HepG2 (cell line): Measurements from ENCODE around the gene HELZ. TPM values are rescaled to one million over a fixed set of nuclear protein-coding genes. Genes with fewer than 3 reads are reported as not detected.

Experiments
- ATAC-seq: fragments of 200-7000 bp; cut with Tn5 transposase; 3 replicates; pipeline ENCODE4 v1.9.1; 2020; ENCODE audit warnings: mild to moderate bottlenecking, moderate library complexity
- BruUV-seq: library from RNA; stranded (reverse); fragments of 400-500 nt; replicated peaks from 2 replicates; lab custom pipeline; 2021; lab: Mats Ljungman, UMichigan
- CTCF ChIA-PET: fragments of 300-600 bp; formaldehyde crosslinking; extraction: SDS; loops from one replicate; lab custom pipeline; 2021; ENCODE audit warnings: low total read pairs, inconsistent platforms, low intra/inter-chr PET ratio; lab: Yijun Ruan, JAX
- POLR2A ChIA-PET: fragments of 350-600 bp; sonication (Branson Sonifier 250); formaldehyde crosslinking; loops from one replicate; lab custom pipeline; 2020; ENCODE audit warnings: antibody characterized with exemption, inconsistent platforms; lab: Yijun Ruan, JAX
- DNase-seq: peaks from one replicate; pipeline ENCODE4 v3.0.0-alpha.2; 2015; ENCODE audit warnings: low spot score
- FAIRE-seq: peaks from 3 replicates; lab custom pipeline; 2011; peaks lifted over from hg19 to GRCh38; lab: Jason Lieb, UNC
- H2AFZ ChIP-seq: one replicate; pipeline ENCODE4 v1.6.1; 2011; ENCODE audit warnings: low read length, inconsistent platforms
- H3K27ac ChIP-seq: fragments of 300-600 bp; 3 replicates; pipeline ENCODE4 v1.8.0; 2011; ENCODE audit warnings: mixed run types, mild to moderate bottlenecking, mixed read lengths, low read length, inconsistent platforms; ENCODE audit not compliant: insufficient read depth; ENCODE audit errors: extremely low read length
- H3K27me3 ChIP-seq, 2 experiments: fragments of 200-600 bp in 1 of 2; 2 replicates in 1 of 2; 3 replicates in 1 of 2; pipeline versions ENCODE4 v1.6.0 to v1.8.0; 2011; ENCODE audit warnings: low read length in 2 of 2, mild to moderate bottlenecking in 2 of 2, moderate library complexity in 2 of 2, inconsistent platforms in 1 of 2; ENCODE audit not compliant: insufficient read depth in 2 of 2, control insufficient read depth in 1 of 2
- H3K36me3 ChIP-seq, 2 experiments: fragments of 200-600 bp in 1 of 2; replicated peaks in 1 of 2; 2 replicates in 1 of 2; 3 replicates in 1 of 2; pipeline versions ENCODE4 v1.5.1 to v1.8.0; 2011; ENCODE audit warnings: low read length in 2 of 2, inconsistent platforms in 1 of 2; ENCODE audit not compliant: insufficient read depth in 2 of 2, control insufficient read depth in 1 of 2
- H3K4me1 ChIP-seq: 2 replicates; pipeline ENCODE4 v1.5.1; 2012; ENCODE audit warnings: low read length, inconsistent platforms; ENCODE audit not compliant: insufficient read depth
- H3K4me2 ChIP-seq: 2 replicates; pipeline ENCODE4 v1.6.0; 2011; ENCODE audit warnings: low read depth, low read length, inconsistent platforms
- H3K4me3 ChIP-seq, 3 experiments: fragments of 200-600 bp in 1 of 3; sonication (generic), shearing (Covaris generic) in 1 of 3; replicated peaks in 1 of 3; 2 replicates each; pipeline ENCODE4 v1.5.1; 2011 to 2016; ENCODE audit warnings: low read length in 3 of 3, inconsistent platforms in 2 of 3, low read depth in 2 of 3, mild to moderate bottlenecking in 2 of 3, control low read depth in 1 of 3, mixed read lengths in 1 of 3; ENCODE audit not compliant: insufficient read depth in 1 of 3
- H3K79me2 ChIP-seq: one replicate; pipeline ENCODE4 v1.6.1; 2011; ENCODE audit warnings: low read length, inconsistent platforms; ENCODE audit not compliant: insufficient read depth
- H3K9ac ChIP-seq: 2 replicates; pipeline ENCODE4 v1.6.0; 2011; ENCODE audit warnings: mild to moderate bottlenecking, low read depth, low read length, inconsistent platforms; ENCODE audit not compliant: insufficient read depth
- H3K9me3 ChIP-seq: 2 replicates; pipeline ENCODE4 v1.5.1; 2012; ENCODE audit warnings: mild to moderate bottlenecking, low read length
- H4K20me1 ChIP-seq: 2 replicates; pipeline ENCODE4 v1.6.0; 2011; ENCODE audit warnings: inconsistent platforms, mild to moderate bottlenecking, low read length, moderate library complexity; ENCODE audit not compliant: insufficient read depth
- BATF2 ChIP-seq: sonication (generic); formaldehyde crosslinking; IDR thresholded peaks from 2 replicates; pipeline ENCODE4 v1.8.0; 2022; ENCODE audit warnings: mild to moderate bottlenecking, missing genetic modification reagents, moderate library complexity
- CEBPB ChIP-seq: IDR thresholded peaks from 2 replicates; pipeline ENCODE4 v1.6.1; 2011; ENCODE audit warnings: low read depth, low read length, improper control_type of control experiment, borderline replicate concordance
- CEBPG ChIP-seq: IDR thresholded peaks from 2 replicates; pipeline ENCODE4 v1.6.1; 2016
- CREB3 ChIP-seq: sonication (generic); formaldehyde crosslinking; IDR thresholded peaks from 2 replicates; pipeline ENCODE4 v1.5.0; 2020; ENCODE audit warnings: missing genetic modification reagents
- NFE2 ChIP-seq: sonication (generic); formaldehyde crosslinking; IDR thresholded peaks from 2 replicates; pipeline ENCODE4 v1.4.0; 2020; ENCODE audit warnings: missing genetic modification reagents
- PPARG ChIP-seq: conservative IDR thresholded peaks from 2 replicates; pipeline ENCODE4 v1.6.1; 2016; ENCODE audit warnings: missing biosample characterization, missing genetic modification reagents
- RBM22 ChIP-seq: fragments of 200-400 bp; formaldehyde crosslinking; optimal IDR thresholded peaks from 2 replicates; pipeline ENCODE3; 2017; ENCODE audit warnings: mild to moderate bottlenecking, low read length, moderate library complexity
- ZBTB42 ChIP-seq: sonication (generic); formaldehyde crosslinking; IDR thresholded peaks from 2 replicates; pipeline ENCODE4 v1.5.0; 2020; ENCODE audit warnings: mild to moderate bottlenecking, missing genetic modification reagents
- ZBTB49 ChIP-seq: sonication (generic); formaldehyde crosslinking; IDR thresholded peaks from 2 replicates; pipeline ENCODE4 v1.4.0; 2020; ENCODE audit warnings: missing genetic modification reagents, borderline replicate concordance
- ZNF567 ChIP-seq: sonication (generic); formaldehyde crosslinking; IDR thresholded peaks from 2 replicates; pipeline ENCODE4 v1.8.1; 2023; ENCODE audit warnings: mild to moderate bottlenecking, missing genetic modification reagents, borderline replicate concordance
- ZNF674 ChIP-seq: sonication (generic); formaldehyde crosslinking; IDR thresholded peaks from 2 replicates; pipeline ENCODE4 v1.5.0; 2020; ENCODE audit warnings: low read depth, mild to moderate bottlenecking, missing genetic modification reagents
- ZNF691 ChIP-seq: sonication (generic); formaldehyde crosslinking; IDR thresholded peaks from 2 replicates; pipeline ENCODE4 v1.4.0; 2020; ENCODE audit warnings: missing genetic modification reagents, low read depth, mild to moderate bottlenecking, borderline replicate concordance
- ZUFSP ChIP-seq: sonication (generic); formaldehyde crosslinking; IDR thresholded peaks from 2 replicates; pipeline ENCODE4 v1.9.0; 2021; ENCODE audit warnings: missing genetic modification reagents, mild to moderate bottlenecking, borderline replicate concordance
- WGBS: methylation state at CpG from one replicate; pipeline ENCODE4 v1.1.6; 2017; ENCODE audit warnings: low lambda C conversion rate; 5-methylcytosine and 5-hydroxymethylcytosine counted together
- in situ Hi-C: cut with HindIII; loops from 2 replicates; pipeline ENCODE4 v1.10.0; 2017; ENCODE audit warnings: low pct_unique_long_range_greater_than_20kb; ENCODE audit not compliant: extremely low pct_ligation_motif_present
- intact Hi-C: fragments of 100-400 bp; cut with micrococcal nuclease; formaldehyde crosslinking; loops from one replicate; pipeline ENCODE4 v1.10.0; 2022; ENCODE audit not compliant: unreplicated experiment
- polyA plus RNA-seq, 8 experiments: library from polyadenylated mRNA; depleted of rRNA in 3 of 8; stranded (reverse) in 7 of 8; unstranded in 1 of 8; fragments of >200 nt; fragmentation: Illumina TruSeq in 4 of 8; extraction: Trizol in 4 of 8; gene quantifications; 2 replicates each; pipeline versions ENCODE4 v1.2.1 to v1.2.3, GENCODE V29; 2011 to 2016; ENCODE audit warnings: low read depth in 4 of 8, missing spikeins in 1 of 8, mixed read lengths in 1 of 8; ENCODE audit not compliant: insufficient read depth in 1 of 8
- total RNA-seq, 5 experiments: library from RNA; depleted of rRNA; stranded (reverse); fragments of >200 nt; fragmentation: Illumina TruSeq; extraction: Trizol; gene quantifications; 2 replicates each; pipeline ENCODE4 v1.2.3, GENCODE V29; 2016; ENCODE audit warnings: low read depth in 1 of 5

The HELZ gene
- total and polyA plus RNA-seq, 2 of the 13 experiments (the other 11 are each of a cell fraction or from before 2014, with no cell fraction given), result 35.3 to 52.4 TPM

- no peak for TF ChIP-seq CREB3 (CRISPR knock-in tag)
- TF ChIP-seq RBM22, result no peak
- no peak for TF ChIP-seq ZNF691
Measured at GRCh38 chr17:67125417-67125816, 119.6 kb downstream of the HELZ start (continued).

GRCh38 chr17:67124450-67125148 is 120.4 kb downstream of the HELZ start:
- Histone ChIP-seq H3K4me2 (no peak overlapping the region), H2AFZ (no peak overlapping the region), H3K4me3 (no peak overlapping the region), H3K36me3 (peaks cover 26 to 80% of the 10 kb centered on the region in 2 experiments), H3K9ac (no peak overlapping the region), H3K27ac (no peak overlapping the region), H4K20me1 (peaks cover 7% of the 10 kb centered on the region; the same call in 1 of the 2 replicates), H3K4me1 (peaks cover 5% of the 10 kb centered on the region; the same call in 1 of the 2 replicates), H3K27me3 (no peaks in the 10 kb centered on the region), H3K79me2 (no peaks in the 10 kb centered on the region), H3K9me3 (no peaks in the 10 kb centered on the region)
- no TSS peak for BruUV-seq
- DNase-seq (no peak), FAIRE-seq (no peak), ATAC-seq (no peak)
- WGBS, result over 99% methylated on average over 4 of the region's 4 CpGs
- TF ChIP-seq ZNF567 (CRISPR knock-in tag), result no peak
- no peak for TF ChIP-seq ZUFSP (CRISPR knock-in tag)
- no peak for TF ChIP-seq PPARG
- peak; percentile 72 for TF ChIP-seq CEBPG (CRISPR knock-in tag)
- TF ChIP-seq ZBTB42, result no peak
- no peak for TF ChIP-seq BATF2 (CRISPR knock-in tag)
- TF ChIP-seq CEBPB, result peak; percentile 92
- TF ChIP-seq ZNF674 (CRISPR knock-in tag), result no peak
- TF ChIP-seq ZBTB49 (CRISPR knock-in tag), result no peak
- no peak for TF ChIP-seq NFE2 (CRISPR knock-in tag)
- POLR2A ChIA-PET, result no interaction called here
- CTCF ChIA-PET, result no interaction called here
- intact Hi-C loops (no loop called here), in situ Hi-C loops (no loop called here)
